Neural crest cell (in vitro differentiated cells): Measurements from ENCODE around the gene SOX8. TPM values are rescaled to one million over a fixed set of nuclear protein-coding genes. Genes with fewer than 3 reads are reported as not detected.

Experiments
- DNase-seq: peaks from one replicate; pipeline ENCODE4 v3.0.0; 2021; ENCODE audit warnings: low read depth, mixed read lengths, low spot score
- H3K27ac Mint-ChIP-seq: one replicate; pipeline ENCODE4 v1.8.0; 2021; ENCODE audit warnings: mild to moderate bottlenecking, mixed read lengths; ENCODE audit not compliant: unreplicated experiment
- H3K27me3 Mint-ChIP-seq: 2 replicates; pipeline ENCODE4 v1.8.0; 2021; ENCODE audit warnings: low read depth, mild to moderate bottlenecking, mixed read lengths
- H3K36me3 Mint-ChIP-seq: 2 replicates; pipeline ENCODE4 v1.8.0; 2021; ENCODE audit warnings: low read depth, mild to moderate bottlenecking, mixed read lengths
- H3K4me1 Mint-ChIP-seq: 2 replicates; pipeline ENCODE4 v1.8.0; 2021; ENCODE audit warnings: mixed read lengths
- H3K4me3 Mint-ChIP-seq: one replicate; pipeline ENCODE4 v1.8.0; 2021; ENCODE audit warnings: mild to moderate bottlenecking, mixed read lengths
- H3K9me3 Mint-ChIP-seq: 2 replicates; pipeline ENCODE4 v1.8.0; 2021; ENCODE audit warnings: mixed read lengths
- CTCF ChIP-seq: fragments of 200-600 bp; sonication (generic); conservative IDR thresholded peaks from 2 replicates; pipeline ENCODE4 v1.5.0; 2021; ENCODE audit warnings: antibody characterized with exemption, mild to moderate bottlenecking
- total RNA-seq: library from RNA; stranded (reverse); gene quantifications from 2 replicates; pipeline ENCODE4 v1.2.1, GENCODE V29; 2021

Gene SOX8
- total RNA-seq, 1 donor from 2014 or later = 19.4 TPM

GRCh38 chr16:979859-980594 is 1.5 kb upstream of the SOX8 start:
- DNase-seq = no peak
- Mint-ChIP-seq H3K9me3 (no peaks in the 10 kb centered on the region), H3K4me3 (peak overlapping the region; percentile 44), H3K27ac (peak overlapping the region; percentile 62), H3K27me3 (peaks cover 29% of the 10 kb centered on the region), H3K36me3 (peaks cover 7% of the 10 kb centered on the region), H3K4me1 (peaks cover 31% of the 10 kb centered on the region)
- no peak for TF ChIP-seq CTCF

GRCh38 chr16:980595-980854 is 1.0 kb upstream of the SOX8 start:
- peaks cover 29% of the 10 kb centered on the region for H3K4me1 Mint-ChIP-seq
- no peaks in the 10 kb centered on the region for H3K9me3 Mint-ChIP-seq
- no peak for DNase-seq
- no peak for TF ChIP-seq CTCF
- peaks cover 7% of the 10 kb centered on the region for H3K36me3 Mint-ChIP-seq
- H3K4me3 Mint-ChIP-seq = no peak overlapping the region
- peaks cover 28% of the 10 kb centered on the region for H3K27me3 Mint-ChIP-seq
- no peak overlapping the region for H3K27ac Mint-ChIP-seq

- H3K4me3 Mint-ChIP-seq = peak overlapping the region; percentile 85
Observed at GRCh38 chr16:982145-983043, 824 bp downstream of the SOX8 start.

GRCh38 chr16:983044-984030 is 1.8 kb downstream of the SOX8 start:
- peaks cover 19% of the 10 kb centered on the region for H3K27me3 Mint-ChIP-seq
- no peak overlapping the region for H3K27ac Mint-ChIP-seq
- H3K4me3 Mint-ChIP-seq = peak overlapping the region; percentile 85
- no peak for TF ChIP-seq CTCF
- peaks cover 11% of the 10 kb centered on the region for H3K4me1 Mint-ChIP-seq
- peaks cover 3% of the 10 kb centered on the region for H3K36me3 Mint-ChIP-seq
- no peaks in the 10 kb centered on the region for H3K9me3 Mint-ChIP-seq
- DNase-seq = no peak

More at GRCh38 chr16:982145-983043, 824 bp downstream of the SOX8 start:
- TF ChIP-seq CTCF = no peak
- H3K36me3 Mint-ChIP-seq = peaks cover 10% of the 10 kb centered on the region
- peaks cover 25% of the 10 kb centered on the region for H3K27me3 Mint-ChIP-seq
- H3K4me1 Mint-ChIP-seq = peaks cover 19% of the 10 kb centered on the region
- H3K27ac Mint-ChIP-seq = no peak overlapping the region
- no peak for DNase-seq
- no peaks in the 10 kb centered on the region for H3K9me3 Mint-ChIP-seq

- no peak for TF ChIP-seq CTCF
- H3K36me3 Mint-ChIP-seq = peaks cover 2% of the 10 kb centered on the region
- peaks cover 10% of the 10 kb centered on the region for H3K4me1 Mint-ChIP-seq
- no peak for DNase-seq
- peaks cover 14% of the 10 kb centered on the region for H3K27me3 Mint-ChIP-seq
- peak overlapping the region; percentile 59 for H3K4me3 Mint-ChIP-seq
- no peaks in the 10 kb centered on the region for H3K9me3 Mint-ChIP-seq
- H3K27ac Mint-ChIP-seq = no peak overlapping the region
Observed at GRCh38 chr16:984121-984694, 2.6 kb downstream of the SOX8 start.
